HG02642 (cell line): ENCODE results near the gene PRAMEF12.
"Not testable (repeated sequence)": the region's sequence is repeated elsewhere in the genome, so short reads cannot be mapped to it uniquely, and the experiment has no call there.

ENCODE experiments used
- ATAC-seq: cut with Tn5 transposase; IDR thresholded peaks from one replicate; pipeline ENCODE4 v1.9.1; 2021; ENCODE audit warnings: mild to moderate bottlenecking; ENCODE audit not compliant: unreplicated experiment, poor library complexity

Gene PRAMEF12

GRCh38 chr1:12773438-12773837 is at the start of gene PRAMEF12:
TSS of gene PRAMEF12 (plus strand) at chr1:12773738. CDS start at chr1:12774868, 1,130 bp downstream.
- ATAC-seq: no peak

GRCh38 chr1:12728391-12728790 is 45.1 kb upstream of the PRAMEF12 start:
- no peak for ATAC-seq

GRCh38 chr1:12730156-12730555 is 43.4 kb upstream of the PRAMEF12 start:
- no peak for ATAC-seq

GRCh38 chr1:12731084-12731483 is 42.5 kb upstream of the PRAMEF12 start:
- ATAC-seq: not testable (repeated sequence)

- no peak for ATAC-seq
These were observed 38.9 kb upstream of the PRAMEF12 start for GRCh38 chr1:12734651-12735050.

GRCh38 chr1:12738934-12739333 is 34.6 kb upstream of the PRAMEF12 start:
- ATAC-seq: no peak

GRCh38 chr1:12739613-12740012 is 33.9 kb upstream of the PRAMEF12 start:
- no peak for ATAC-seq

- ATAC-seq: no peak
These were observed 31.6 kb upstream of the PRAMEF12 start for GRCh38 chr1:12741946-12742345.

GRCh38 chr1:12745126-12745991 is 28.2 kb upstream of the PRAMEF12 start:
- ATAC-seq: no peak

GRCh38 chr1:12745992-12746323 is 27.6 kb upstream of the PRAMEF12 start, which contains the start of gene CFAP107:
TSS of gene CFAP107 (plus strand) at chr1:12746200. CDS start at chr1:12746431, 231 bp downstream.
- ATAC-seq: no peak

- no peak for ATAC-seq
These were observed 24.7 kb upstream of the PRAMEF12 start for GRCh38 chr1:12748778-12749355.

GRCh38 chr1:12754738-12755137 is 18.8 kb upstream of the PRAMEF12 start:
- no peak for ATAC-seq

GRCh38 chr1:12756273-12756672 is 17.3 kb upstream of the PRAMEF12 start:
- ATAC-seq: no peak

GRCh38 chr1:12756768-12757413 is 16.6 kb upstream of the PRAMEF12 start:
- ATAC-seq: no peak

GRCh38 chr1:12757836-12758235 is 15.7 kb upstream of the PRAMEF12 start:
- no peak for ATAC-seq

GRCh38 chr1:12760256-12760795 is 13.2 kb upstream of the PRAMEF12 start:
- ATAC-seq: no peak

- ATAC-seq: no peak
These were observed 11.8 kb upstream of the PRAMEF12 start for GRCh38 chr1:12761781-12762180.

GRCh38 chr1:12762766-12763165 is 10.8 kb upstream of the PRAMEF12 start:
- ATAC-seq: no peak

- no peak for ATAC-seq
These were observed 10.1 kb upstream of the PRAMEF12 start for GRCh38 chr1:12763479-12763878.

GRCh38 chr1:12764016-12764415 is 9.5 kb upstream of the PRAMEF12 start:
- no peak for ATAC-seq

GRCh38 chr1:12769031-12769430 is 4.5 kb upstream of the PRAMEF12 start:
- ATAC-seq: no peak
